ENCODE measurements around the gene ADD1.

The ADD1 gene

DNA sequence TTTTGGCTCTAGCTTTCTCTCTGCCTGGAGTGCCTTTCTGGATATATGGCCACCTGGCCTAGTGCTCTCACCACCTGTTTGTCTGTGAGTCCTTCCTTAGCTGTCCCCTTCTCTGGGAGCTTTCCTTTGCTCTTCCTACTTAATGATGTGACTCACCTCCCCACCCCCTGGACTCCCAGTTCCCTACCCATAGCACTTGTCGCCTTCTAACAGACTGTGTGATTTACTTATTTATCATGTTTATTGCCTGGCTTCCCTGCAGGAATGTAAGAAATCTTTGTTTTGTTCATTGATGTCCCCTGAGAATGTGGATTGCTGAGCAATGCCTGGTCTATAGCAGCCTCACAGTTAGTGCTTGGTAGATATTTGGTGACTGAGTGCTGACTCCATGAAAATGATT is 18.9 kb downstream of the ADD1 start:
- Histone ChIP-seq H3K36me3 (ENCODE audit: insufficient read depth, low read length) (no peaks in the 10 kb centered on the region), H3K9ac (ENCODE audit: low read depth, low read length) (no peak overlapping the region), H3K9me3 (ENCODE audit: control insufficient read depth, insufficient read depth, low read length) (no peaks in the 10 kb centered on the region), H3K4me1 (ENCODE audit: insufficient read depth, low read length) (peaks cover 47% of the 10 kb centered on the region)

DNA sequence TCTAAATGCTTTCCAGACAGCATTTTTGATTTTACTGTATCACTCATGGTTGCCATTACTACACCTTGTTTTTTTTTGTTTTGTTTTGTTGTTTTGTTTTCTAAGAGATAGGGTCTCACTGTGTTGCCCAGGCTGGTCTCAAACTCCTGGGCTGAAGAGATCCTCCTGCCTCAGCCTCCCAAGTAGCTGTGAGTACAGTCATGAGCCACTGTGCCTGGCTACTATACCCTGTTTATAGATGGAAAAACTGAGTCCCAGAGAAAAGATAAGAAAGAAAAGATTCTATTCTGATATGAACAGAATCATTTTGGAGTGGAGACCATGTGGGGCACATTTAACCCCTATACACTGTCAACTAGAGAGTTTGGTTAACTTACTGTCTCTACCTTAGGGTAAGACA is 20.0 kb downstream of the ADD1 start:
- no peak overlapping the region for H3K9ac ChIP-seq (ENCODE audit: low read depth, low read length)
- no peaks in the 10 kb centered on the region for H3K36me3 ChIP-seq (ENCODE audit: insufficient read depth, low read length)
- no peaks in the 10 kb centered on the region for H3K9me3 ChIP-seq (ENCODE audit: control insufficient read depth, insufficient read depth, low read length)
- H3K4me1 ChIP-seq (ENCODE audit: insufficient read depth, low read length), result peaks cover 57% of the 10 kb centered on the region

DNA sequence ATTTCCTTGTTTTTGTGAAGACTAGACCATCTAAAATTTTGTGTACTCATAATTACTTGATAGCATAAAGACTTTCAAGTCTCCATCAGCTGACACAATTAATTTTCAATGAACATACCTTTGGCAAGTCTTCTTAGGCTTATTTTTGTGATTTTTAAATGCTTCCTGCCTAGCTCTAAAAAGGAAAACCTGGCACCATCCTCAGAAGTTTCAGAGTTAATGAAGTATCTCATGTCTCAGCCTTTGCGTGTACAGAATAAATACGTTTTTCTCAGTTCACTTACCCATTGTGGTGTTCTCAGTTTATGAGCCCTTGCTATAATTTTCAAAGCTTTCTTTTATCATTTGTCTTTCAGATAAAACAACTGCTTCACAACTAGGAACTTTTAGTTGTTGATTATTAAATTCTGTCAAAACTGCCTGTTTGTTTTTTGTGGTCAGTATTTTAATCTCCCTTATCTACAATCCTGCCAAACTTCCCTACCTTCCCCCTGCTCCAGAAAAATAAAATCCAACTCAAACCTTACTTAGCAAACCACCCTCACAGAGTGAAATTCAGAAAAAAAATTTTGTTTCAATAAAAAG is 21.6 kb downstream of the ADD1 start:
- no peak overlapping the region for H3K9ac ChIP-seq (ENCODE audit: low read depth, low read length)
- no peaks in the 10 kb centered on the region for H3K36me3 ChIP-seq (ENCODE audit: insufficient read depth, low read length)
- no peaks in the 10 kb centered on the region for H3K9me3 ChIP-seq (ENCODE audit: control insufficient read depth, insufficient read depth, low read length)
- peaks cover 54% of the 10 kb centered on the region for H3K4me1 ChIP-seq (ENCODE audit: insufficient read depth, low read length)

DNA sequence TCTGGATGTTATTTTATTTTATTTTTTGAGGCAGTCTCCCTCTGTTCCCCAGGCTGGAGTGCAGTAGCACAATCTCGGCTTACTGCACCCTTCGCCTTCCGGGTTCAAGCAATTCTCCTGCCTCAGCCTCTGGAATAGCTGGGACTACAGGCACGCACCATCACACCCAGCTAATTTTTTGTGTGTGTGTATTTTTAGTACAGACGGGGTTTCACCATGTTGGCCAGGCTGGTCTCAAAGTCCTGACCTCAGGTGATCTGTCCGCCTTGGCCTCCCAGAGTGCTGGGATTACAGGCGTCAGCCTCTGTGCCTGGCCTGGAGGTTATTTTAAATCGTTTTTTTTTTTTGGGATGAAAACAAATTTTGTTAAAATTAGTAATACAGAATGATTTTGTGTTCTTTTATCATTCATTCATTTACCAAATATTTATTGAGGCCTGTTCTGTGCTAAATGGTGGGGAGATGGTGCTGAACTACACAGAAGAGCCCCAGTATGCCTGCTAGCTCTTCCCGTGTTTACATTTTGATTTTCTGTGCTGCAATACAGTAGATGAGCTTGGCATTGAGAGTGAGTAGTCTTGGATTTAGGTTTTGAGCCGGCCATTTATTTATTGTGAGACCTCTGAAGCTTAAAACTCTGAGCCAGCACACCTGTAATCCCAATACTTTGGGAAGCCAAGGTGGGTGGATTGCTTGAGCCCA is 22.7 kb downstream of the ADD1 start:
- no peak overlapping the region for H3K9ac ChIP-seq (ENCODE audit: low read depth, low read length)
- H3K36me3 ChIP-seq (ENCODE audit: insufficient read depth, low read length), result no peaks in the 10 kb centered on the region
- H3K4me1 ChIP-seq (ENCODE audit: insufficient read depth, low read length), result peaks cover 44% of the 10 kb centered on the region

DNA sequence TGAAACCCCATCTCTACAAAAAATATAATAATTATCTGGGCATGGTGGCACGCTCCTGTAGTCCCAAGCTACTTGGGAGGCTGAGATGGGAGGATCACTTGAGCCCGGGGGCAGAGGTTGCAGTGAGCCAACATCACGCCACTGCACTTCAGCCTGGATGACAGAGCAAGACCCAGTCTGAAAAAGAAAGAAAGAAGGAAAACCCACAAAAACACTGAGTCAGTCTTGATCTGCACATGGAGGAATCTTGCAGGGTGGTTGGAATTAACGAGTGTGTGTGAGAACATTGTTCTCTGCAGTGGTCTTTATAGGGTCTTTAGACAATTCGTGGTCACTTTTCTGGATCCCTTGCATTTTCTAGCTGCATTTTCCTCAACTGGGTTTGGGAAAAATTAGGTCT is 23.2 kb downstream of the ADD1 start:
- no peaks in the 10 kb centered on the region for H3K36me3 ChIP-seq (ENCODE audit: insufficient read depth, low read length)
- no peaks in the 10 kb centered on the region for H3K9me3 ChIP-seq (ENCODE audit: control insufficient read depth, insufficient read depth, low read length)
- H3K4me1 ChIP-seq (ENCODE audit: insufficient read depth, low read length), result peaks cover 38% of the 10 kb centered on the region
- no peak overlapping the region for H3K9ac ChIP-seq (ENCODE audit: low read depth, low read length)

More for the DNA sequence above, 22.7 kb downstream of the ADD1 start:
- no peaks in the 10 kb centered on the region for H3K9me3 ChIP-seq (ENCODE audit: control insufficient read depth, insufficient read depth, low read length)

DNA sequence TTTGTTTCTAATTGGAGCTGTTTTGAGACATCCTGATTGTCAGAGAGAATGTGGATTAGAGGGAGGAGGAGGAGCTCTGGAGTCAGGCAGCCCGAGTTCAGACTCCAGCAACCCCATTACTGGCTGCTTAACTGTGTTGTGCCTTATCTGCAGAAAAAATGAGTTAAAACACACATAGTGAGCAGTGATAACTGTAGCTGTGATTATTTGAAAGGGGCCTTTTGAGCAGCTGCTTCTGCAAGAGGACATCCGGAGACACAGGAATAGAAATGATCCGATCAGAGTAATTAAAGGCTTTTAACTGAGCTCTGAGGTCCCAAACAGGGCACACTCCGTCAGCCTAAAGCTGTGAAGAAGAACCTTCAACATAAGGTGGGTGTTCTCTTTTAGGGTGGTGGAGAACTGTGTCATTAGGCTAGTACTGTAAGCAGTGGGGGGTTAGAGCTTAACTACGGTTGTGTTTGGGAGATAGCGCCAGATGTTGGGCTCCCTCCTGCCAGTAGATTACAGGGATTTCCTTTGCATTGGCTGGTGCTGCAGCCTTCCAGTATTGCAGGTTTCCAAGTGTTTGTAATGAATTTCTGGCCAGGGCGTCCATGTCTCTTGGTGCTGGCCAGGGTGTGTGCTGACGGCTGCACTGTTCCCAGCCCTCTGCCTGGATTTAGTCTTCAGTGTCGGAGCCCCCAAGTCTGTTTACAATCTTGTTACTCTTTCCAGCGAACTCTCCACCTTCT is 24.3 kb downstream of the ADD1 start:
- Histone ChIP-seq H3K9ac (ENCODE audit: low read depth, low read length) (no peak overlapping the region; the same call in 1 of the 2 replicates), H3K9me3 (ENCODE audit: control insufficient read depth, insufficient read depth, low read length) (no peaks in the 10 kb centered on the region), H3K4me1 (ENCODE audit: insufficient read depth, low read length) (peaks cover 32% of the 10 kb centered on the region), H3K36me3 (ENCODE audit: insufficient read depth, low read length) (no peaks in the 10 kb centered on the region)

DNA sequence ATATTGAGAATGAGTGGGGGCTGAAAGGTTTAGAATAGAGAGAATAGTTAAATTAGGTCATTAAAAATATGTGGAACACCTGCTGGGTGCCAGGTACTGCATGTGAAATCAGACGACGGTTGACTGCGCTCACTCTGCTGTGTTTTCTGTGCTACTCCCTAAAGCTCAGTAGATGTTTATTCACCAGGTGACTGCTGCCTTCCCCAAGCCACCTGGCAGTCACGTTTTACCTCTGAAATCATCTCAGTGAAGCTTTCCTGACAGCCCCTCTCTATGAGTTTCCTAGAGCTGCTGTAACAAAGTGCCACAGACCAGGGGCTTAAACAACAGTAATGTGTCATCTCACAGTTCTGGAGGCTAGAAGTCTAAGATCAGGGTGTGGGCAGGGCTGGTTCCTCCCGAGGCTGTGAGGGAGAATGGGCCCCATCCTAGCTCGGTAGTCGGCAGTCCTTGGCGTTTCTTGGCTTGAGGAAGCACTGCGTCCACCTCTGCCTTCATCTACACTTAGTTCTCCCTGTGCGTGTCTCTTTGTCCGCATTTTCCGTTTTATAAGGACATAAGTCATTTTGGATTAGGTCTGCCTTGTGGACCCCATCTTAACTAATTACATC is 25.3 kb downstream of the ADD1 start:
- Histone ChIP-seq H3K4me1 (ENCODE audit: insufficient read depth, low read length) (peaks cover 34% of the 10 kb centered on the region), H3K9me3 (ENCODE audit: control insufficient read depth, insufficient read depth, low read length) (no peaks in the 10 kb centered on the region)

DNA sequence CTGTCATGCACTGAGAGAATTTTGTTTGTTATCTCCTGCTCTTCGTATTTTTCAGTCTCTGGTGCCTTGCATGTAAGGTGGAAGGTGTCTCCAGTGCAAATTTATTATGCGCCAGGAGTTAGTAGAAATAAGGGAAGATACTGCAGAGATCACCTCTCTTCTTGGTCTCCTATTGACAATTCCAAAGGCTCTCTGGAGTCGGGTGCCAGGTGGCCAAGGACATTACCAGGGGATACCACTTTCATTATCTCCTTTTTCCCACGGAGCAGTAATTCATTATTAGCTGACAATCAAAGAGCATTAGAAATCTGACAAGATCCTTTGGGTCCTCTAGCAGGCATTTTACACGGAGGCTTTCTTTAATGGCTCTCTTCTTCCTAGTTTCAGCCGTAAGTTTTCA is 26.0 kb downstream of the ADD1 start:
- Histone ChIP-seq H3K9me3 (ENCODE audit: control insufficient read depth, insufficient read depth, low read length) (no peaks in the 10 kb centered on the region), H3K4me1 (ENCODE audit: insufficient read depth, low read length) (peaks cover 31% of the 10 kb centered on the region), H3K9ac (ENCODE audit: low read depth, low read length) (no peak overlapping the region), H3K36me3 (ENCODE audit: insufficient read depth, low read length) (no peaks in the 10 kb centered on the region)

More for the DNA sequence above, 25.3 kb downstream of the ADD1 start:
- Histone ChIP-seq H3K36me3 (ENCODE audit: insufficient read depth, low read length) (no peaks in the 10 kb centered on the region), H3K9ac (ENCODE audit: low read depth, low read length) (no peak overlapping the region)

DNA sequence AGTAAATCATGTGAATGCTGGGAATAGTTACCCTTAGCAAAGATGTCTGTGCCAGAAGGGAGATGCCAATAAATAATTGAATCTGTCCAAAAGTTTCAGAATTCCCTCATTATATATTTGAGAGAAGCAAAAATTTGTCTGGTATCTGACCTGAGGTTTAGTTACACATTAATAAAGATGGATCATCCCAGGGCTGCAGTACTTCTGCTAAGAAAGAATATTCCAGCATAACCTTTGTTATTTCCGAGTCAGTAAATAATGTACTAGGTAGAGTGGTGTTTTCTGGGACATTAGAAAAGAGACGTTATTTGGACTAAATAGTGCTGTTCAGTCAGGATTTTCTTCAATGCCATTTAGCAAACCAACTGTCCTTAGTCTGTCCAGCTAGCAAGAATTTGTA is 26.4 kb downstream of the ADD1 start:
- Histone ChIP-seq H3K36me3 (ENCODE audit: insufficient read depth, low read length) (no peaks in the 10 kb centered on the region), H3K9ac (ENCODE audit: low read depth, low read length) (no peak overlapping the region), H3K9me3 (ENCODE audit: control insufficient read depth, insufficient read depth, low read length) (no peaks in the 10 kb centered on the region), H3K4me1 (ENCODE audit: insufficient read depth, low read length) (peaks cover 28% of the 10 kb centered on the region)

DNA sequence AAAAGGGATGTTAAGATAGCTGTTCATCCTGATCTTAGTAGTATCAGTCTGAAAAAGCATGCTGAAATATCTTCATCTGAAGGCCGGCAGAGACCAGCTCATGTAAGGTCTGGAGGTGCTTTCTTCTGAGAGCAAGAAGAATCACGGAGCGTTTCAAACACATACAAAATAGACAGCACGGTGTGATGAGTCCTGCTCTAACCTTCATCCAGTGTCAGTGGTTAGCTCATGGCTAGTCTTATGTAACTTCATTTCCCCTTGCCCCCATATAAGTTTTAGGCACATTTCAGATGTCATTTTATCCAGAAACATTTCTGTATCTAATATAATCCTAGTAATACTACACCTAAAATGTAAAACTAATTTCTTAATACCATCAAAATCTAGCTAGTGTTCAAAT is 27.8 kb downstream of the ADD1 start:
- Histone ChIP-seq H3K9me3 (ENCODE audit: control insufficient read depth, insufficient read depth, low read length) (no peaks in the 10 kb centered on the region), H3K36me3 (ENCODE audit: insufficient read depth, low read length) (no peaks in the 10 kb centered on the region), H3K4me1 (ENCODE audit: insufficient read depth, low read length) (peaks cover 24% of the 10 kb centered on the region), H3K9ac (ENCODE audit: low read depth, low read length) (no peak overlapping the region)

DNA sequence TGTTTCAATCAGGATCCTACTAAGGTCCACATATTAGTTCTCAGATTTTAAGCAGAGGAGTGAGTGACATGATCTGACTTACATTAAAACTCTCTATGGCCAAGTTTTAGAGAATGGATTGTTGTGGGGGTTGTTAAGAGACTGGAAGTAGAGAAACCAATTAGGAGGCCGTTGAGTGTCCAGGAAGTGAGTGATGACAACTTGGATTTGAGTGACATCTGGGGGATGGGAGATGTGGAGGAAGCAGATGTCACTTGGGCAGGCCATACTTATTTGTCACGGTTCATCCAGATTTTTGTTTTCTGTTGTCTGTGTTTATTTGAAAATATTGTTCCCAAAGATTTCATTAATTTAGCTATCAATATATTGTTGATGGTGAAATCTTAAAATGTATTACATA is 28.3 kb downstream of the ADD1 start:
- H3K9me3 ChIP-seq (ENCODE audit: control insufficient read depth, insufficient read depth, low read length), result no peaks in the 10 kb centered on the region
- peaks cover 23% of the 10 kb centered on the region for H3K4me1 ChIP-seq (ENCODE audit: insufficient read depth, low read length)
- no peaks in the 10 kb centered on the region for H3K36me3 ChIP-seq (ENCODE audit: insufficient read depth, low read length)
- no peak overlapping the region for H3K9ac ChIP-seq (ENCODE audit: low read depth, low read length)

DNA sequence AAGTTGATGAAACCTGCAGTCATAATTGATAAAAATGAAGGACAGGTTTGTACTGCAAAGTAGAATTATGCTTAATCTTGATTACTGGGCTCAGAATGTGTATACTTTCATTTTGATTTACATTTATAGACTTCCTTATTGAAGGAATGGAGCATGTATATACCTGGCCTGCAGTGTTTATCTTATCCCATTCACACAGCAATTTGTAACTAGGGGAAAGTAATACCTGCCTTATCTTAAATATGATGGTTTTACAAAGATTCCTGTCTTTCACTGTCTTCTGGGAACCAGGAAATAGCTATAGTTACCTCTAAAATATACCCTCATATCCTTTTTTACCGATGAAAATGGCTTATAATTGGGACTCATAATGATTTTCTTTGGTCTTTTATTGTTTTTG is 29.7 kb downstream of the ADD1 start:
- H3K9ac ChIP-seq (ENCODE audit: low read depth, low read length), result no peak overlapping the region
- no peaks in the 10 kb centered on the region for H3K9me3 ChIP-seq (ENCODE audit: control insufficient read depth, insufficient read depth, low read length)
- peaks cover 9% of the 10 kb centered on the region for H3K4me1 ChIP-seq (ENCODE audit: insufficient read depth, low read length)
- H3K36me3 ChIP-seq (ENCODE audit: insufficient read depth, low read length), result no peaks in the 10 kb centered on the region

DNA sequence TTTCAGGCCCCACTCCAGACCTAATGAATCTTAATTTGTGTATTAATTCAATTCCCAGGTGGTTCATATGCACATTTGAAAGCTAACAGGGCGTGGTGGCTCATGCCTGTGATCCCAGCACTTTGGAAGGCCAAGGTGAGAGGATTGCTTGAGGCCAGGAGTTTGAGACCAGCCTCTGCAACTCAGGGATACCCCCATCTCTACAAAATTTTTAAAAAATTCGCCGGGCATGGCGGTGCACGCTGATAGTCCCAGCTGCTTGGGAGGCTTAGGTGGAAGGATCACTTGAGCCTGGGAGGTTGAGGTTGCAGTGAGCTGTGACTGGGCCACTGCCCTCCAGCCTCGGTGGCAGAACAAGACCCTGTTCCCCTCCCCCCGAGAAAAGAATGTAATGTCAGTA is 31.2 kb downstream of the ADD1 start:
- H3K9ac ChIP-seq (ENCODE audit: low read depth, low read length), result no peak overlapping the region
- no peaks in the 10 kb centered on the region for H3K36me3 ChIP-seq (ENCODE audit: insufficient read depth, low read length)
- 0 out of 2 replicates have a peak, but pooled peaks cover 4% of the 10 kb centered on the region for H3K4me1 ChIP-seq (ENCODE audit: insufficient read depth, low read length)
- H3K9me3 ChIP-seq (ENCODE audit: control insufficient read depth, insufficient read depth, low read length), result no peaks in the 10 kb centered on the region

DNA sequence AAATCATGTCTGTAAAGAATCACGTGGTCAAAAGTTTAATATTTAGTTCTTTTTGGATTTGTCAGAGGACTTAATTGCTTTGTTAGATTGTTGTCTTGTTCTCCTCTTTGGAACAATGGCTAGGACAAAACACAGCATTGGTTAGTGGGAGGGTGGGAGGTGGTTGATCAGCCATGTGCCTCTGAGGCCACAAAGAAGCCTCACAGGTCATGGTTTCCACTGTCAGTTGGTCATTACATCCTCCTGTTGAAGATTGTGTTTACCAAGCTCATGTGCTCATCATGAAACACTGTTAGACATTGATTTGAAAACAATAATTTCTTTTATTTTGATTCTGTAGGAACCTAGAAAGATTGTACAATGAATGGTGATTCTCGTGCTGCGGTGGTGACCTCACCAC is 31.9 kb downstream of the ADD1 start:
- H3K4me1 ChIP-seq (ENCODE audit: insufficient read depth, low read length), result 0 out of 2 replicates have a peak, but pooled peaks cover 4% of the 10 kb centered on the region
- no peaks in the 10 kb centered on the region for H3K9me3 ChIP-seq (ENCODE audit: control insufficient read depth, insufficient read depth, low read length)
- no peaks in the 10 kb centered on the region for H3K36me3 ChIP-seq (ENCODE audit: insufficient read depth, low read length)
- no peak overlapping the region for H3K9ac ChIP-seq (ENCODE audit: low read depth, low read length)
